Adrenal gland (tissue), 5 donors: ENCODE data around the gene WNT7A.

Experiments used
- CTCF ChIP-seq, 6 experiments: fragments of 450-650 bp in 4 of 6; fragments of 200-600 bp in 2 of 6; sonication (generic) in 1 of 6; IDR thresholded peaks; 1 replicate in 5 of 6; 2 replicates in 1 of 6; pipeline versions ENCODE4 v1.5.1 to v1.8.0; 2016 to 2021; ENCODE audit warnings: antibody characterized with exemption in 6 of 6, mild to moderate bottlenecking in 2 of 6, moderate library complexity in 1 of 6
- POLR2A ChIP-seq, 2 donors: fragments of 450-650 bp; IDR thresholded peaks; one replicate each; pipeline ENCODE4 v1.6.1; 2017; ENCODE audit warnings: antibody characterized with exemption in 2 of 2, mild to moderate bottlenecking in 2 of 2, moderate library complexity in 1 of 2
- donor health status: DM: no; HTN: no; CAD: no.

- TF ChIP-seq CTCF (IDR thresholded peaks at IDR 0.05), result no peak
- no peak for TF ChIP-seq POLR2A (IDR thresholded peaks at IDR 0.05)
Observed at GRCh38 chr3:13888576-13888975, 8.7 kb upstream of the WNT7A start.
